ENCODE results near the gene CAMK2A.

The CAMK2A gene

GRCh38 chr5:150210644-150211043 is 78.9 kb downstream of the CAMK2A start:
- no peak for DNase-seq (ENCODE audit: low spot score)

- no peak for DNase-seq (ENCODE audit: low spot score)
Observed at GRCh38 chr5:150209099-150209635, 80.4 kb downstream of the CAMK2A start.

- no peak for DNase-seq (ENCODE audit: low spot score)
Observed at GRCh38 chr5:150208187-150209098, 81.1 kb downstream of the CAMK2A start.

- no peak for DNase-seq (ENCODE audit: low spot score)
Observed at GRCh38 chr5:150206779-150207115, 82.8 kb downstream of the CAMK2A start.

GRCh38 chr5:150206098-150206778 is 83.3 kb downstream of the CAMK2A start:
- DNase-seq (ENCODE audit: low spot score) = no peak

GRCh38 chr5:150204590-150204960 is 85.0 kb downstream of the CAMK2A start:
- DNase-seq (ENCODE audit: low spot score) = no peak

- no peak for DNase-seq (ENCODE audit: low spot score)
Observed at GRCh38 chr5:150203832-150204589, 85.6 kb downstream of the CAMK2A start.

- no peak for DNase-seq (ENCODE audit: low spot score)
Observed at GRCh38 chr5:150202501-150202900, 87.1 kb downstream of the CAMK2A start.

DNA sequence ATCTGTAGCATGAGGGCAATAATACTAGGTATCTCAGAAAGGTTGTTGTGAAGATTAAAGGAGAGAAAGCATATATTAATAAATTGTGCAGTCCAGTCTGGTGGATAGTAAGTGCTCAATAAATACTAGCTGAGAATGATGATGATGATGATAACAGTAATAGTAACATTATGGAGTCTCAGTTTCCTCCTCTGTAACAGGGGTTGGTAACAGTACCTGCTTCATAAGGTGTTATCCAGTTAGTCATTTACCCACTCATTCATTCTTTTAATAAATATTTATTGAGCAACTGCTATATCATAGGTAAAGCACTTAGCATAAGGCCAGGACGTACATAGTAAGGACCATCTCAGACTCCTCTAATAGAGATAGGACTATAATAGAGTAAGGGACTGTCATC is 92.1 kb downstream of the CAMK2A start:
- no peak for DNase-seq (ENCODE audit: low spot score)

- DNase-seq (ENCODE audit: low spot score) = no peak
Observed at GRCh38 chr5:150196986-150197385, 92.6 kb downstream of the CAMK2A start.

- DNase-seq (ENCODE audit: low spot score) = no peak
Observed at GRCh38 chr5:150196514-150196913, 93.1 kb downstream of the CAMK2A start.

GRCh38 chr5:150195736-150196485 is 93.7 kb downstream of the CAMK2A start:
- no peak for DNase-seq (ENCODE audit: low spot score)

DNA sequence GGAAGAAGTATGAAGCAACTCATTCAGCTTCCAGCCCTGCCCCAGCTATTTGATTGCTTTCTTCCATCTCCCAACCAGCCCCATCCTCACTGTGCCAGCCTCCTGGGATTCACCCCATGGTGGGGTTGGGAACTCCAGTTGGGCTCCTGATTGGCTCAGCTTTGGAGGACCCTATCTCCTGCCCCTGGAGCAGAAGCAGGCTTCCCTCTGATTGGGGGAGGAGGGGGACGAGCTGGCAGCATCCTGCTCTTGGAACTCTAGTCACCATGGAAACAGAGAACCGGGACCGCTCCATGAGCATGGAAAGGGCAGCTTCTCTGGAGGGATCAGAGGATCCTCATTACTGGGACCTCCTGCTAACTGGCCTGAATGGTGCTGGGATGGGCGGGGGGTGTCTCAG is 97.1 kb downstream of the CAMK2A start:
- DNase-seq (ENCODE audit: low spot score) = peak; percentile 45

DNA sequence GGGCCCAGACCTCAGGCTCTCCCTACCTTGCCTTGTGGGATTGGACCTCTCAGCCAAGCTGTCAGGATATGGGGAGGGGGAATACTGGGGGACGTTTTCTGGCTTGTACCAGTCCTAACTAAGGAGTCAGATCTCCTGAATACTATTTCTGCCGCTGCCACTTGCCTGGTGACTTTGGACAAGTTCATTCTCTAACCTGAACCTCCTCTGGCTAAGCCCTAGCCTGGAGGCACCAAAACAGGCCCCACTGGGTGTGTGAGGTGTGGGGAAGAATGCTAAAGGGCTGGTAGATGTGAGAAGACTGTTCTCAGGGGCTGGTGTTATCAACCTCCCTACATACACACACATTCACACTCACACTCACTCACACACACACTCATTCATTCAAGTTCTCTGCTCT is 98.6 kb downstream of the CAMK2A start:
- DNase-seq (ENCODE audit: low spot score) = no peak

GRCh38 chr5:150190503-150190979 is 99.0 kb downstream of the CAMK2A start:
- DNase-seq (ENCODE audit: low spot score) = no peak

DNA sequence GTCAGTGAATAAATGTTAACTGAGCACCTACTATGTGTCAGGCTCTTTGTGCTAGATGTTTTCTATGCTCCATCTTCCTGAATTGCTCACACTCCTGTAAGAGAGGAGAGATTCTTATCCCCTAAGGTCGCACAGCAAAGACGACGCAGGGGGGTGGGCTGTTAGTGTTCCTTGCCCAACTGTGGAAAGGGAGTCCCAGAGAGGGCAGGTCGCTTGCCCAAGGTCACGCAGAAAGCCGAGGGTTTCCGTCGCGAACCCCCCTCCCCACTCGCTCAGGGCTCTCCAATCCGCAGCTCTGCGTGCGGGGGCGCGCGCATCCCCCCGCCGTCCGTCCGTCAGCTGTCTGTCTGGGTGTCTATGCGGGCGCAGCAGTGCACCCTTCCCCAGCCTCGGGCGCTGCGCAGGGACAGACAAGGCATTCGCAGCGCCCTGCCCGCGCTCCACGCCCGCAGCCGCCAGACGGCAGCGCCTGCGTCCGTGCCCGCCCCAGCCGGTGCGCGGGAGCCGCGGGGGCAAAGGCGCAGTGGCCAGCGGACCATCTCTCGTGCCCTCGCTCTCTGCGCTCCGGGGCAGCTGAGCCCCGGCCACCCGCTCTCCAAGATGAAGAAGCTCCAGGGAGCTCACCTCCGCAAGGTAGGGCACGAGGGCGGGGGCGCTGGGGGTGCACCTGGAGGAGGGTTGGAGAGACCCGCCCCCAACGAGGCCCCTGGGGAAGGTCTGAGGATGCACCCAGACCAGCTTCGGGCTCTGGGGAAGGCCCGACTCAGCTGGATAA is 99.7 kb downstream of the CAMK2A start, which contains the start of gene SLC6A7:
TSS of gene SLC6A7 (plus strand) at position 335 of the 775 bp plus-strand sequence. CDS start at position 601, 266 bp downstream.
- no peak for DNase-seq (ENCODE audit: low spot score)

DNA sequence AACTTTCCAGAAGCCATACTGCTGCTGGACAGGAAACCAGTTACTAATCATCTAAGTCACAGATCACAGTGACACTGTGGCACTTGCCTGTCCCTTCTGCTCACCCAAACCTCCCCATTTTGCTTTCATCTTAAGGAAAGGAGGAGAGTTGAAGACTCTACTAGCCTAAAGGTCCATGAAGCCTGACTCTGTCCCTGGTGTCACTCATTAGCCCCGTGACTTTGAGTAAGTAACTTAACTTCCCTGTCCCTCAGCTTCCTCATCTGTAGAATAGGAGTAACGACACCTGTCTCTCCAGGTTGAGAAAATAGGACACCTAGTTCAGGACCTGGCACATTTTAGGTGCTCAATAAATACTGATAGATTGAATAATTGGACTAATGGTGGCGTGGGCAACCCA is 100.2 kb downstream of the CAMK2A start:
- DNase-seq (ENCODE audit: low spot score) = no peak

DNA sequence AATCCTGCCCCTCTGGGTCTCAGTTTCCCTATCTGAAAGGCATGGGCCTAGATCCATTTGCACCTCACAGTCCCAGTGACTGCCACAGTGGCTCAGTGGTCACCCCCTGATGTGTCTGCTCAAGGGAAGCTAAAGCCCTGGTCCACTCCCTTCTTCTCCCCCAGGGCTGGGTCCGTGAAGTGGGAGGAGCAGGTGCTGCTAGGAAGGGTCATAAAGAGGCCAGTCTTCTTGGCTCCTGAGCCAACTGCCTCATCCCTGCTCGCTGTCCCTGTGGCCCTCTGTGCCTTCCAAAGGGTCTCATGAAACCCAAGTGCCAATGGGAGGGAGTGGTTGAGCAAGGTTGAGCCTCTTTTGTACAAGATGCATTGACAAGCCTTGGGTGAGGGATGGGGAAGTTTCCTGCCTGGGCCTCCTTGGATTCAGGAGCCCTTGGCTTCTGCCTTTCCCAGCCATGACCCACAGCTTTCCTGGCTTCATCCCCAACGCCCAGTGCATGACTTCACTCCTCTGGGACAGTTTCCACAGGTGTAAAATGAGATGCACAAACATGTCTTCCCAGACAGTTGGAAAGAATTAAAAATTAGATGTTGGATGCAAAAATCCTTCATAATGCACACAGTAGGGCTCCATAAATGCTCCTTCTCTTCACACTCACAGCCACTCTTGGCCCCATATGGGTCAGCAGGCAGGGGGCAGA is 101.3 kb downstream of the CAMK2A start:
- no peak for DNase-seq (ENCODE audit: low spot score)

DNA sequence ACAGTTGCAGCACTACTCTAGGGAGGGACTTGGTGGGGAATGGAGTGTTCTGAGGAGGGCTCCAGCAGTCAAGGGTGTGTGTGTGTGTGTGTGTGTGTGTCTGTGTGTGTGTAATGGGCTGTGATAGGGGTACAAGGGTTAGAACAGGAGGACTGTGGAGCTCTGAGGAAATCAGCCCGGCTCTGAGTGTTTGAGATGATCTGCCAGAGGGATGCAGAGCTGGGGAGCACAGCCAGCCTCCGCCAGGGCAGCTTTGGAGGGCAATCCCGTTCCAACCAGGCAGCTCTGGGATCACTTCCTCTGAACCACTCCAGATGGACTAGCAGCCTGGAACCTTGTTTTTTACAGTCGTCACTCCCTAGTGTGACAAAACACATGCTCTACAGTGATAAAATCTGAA is 102.7 kb downstream of the CAMK2A start:
- no peak for DNase-seq (ENCODE audit: low spot score)

DNA sequence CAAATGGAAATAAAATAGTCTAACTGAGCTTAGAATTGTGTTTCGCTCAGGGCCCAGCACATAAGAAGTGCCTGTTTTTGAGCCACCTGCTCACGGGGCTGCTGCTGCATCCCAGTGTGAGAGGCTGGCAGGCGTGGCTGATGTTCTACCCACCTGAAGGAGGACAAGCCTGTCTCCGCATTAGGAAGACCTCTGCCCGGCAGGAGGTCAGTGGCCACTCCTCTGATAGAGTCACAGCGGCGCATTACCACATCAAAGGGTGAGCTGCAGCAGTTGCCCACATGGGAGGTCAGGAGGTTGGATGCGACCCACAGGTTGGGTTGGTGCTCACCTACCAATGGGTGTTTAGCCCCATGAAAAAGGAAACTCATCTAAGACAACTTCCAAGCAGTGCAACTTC is 103.4 kb downstream of the CAMK2A start:
- no peak for DNase-seq (ENCODE audit: low spot score)

All from Ammon's horn (tissue), 1 donor.